ENCODE results near the gene SWAP70. TPM values are rescaled to one million over a fixed set of nuclear protein-coding genes. Genes with fewer than 3 reads are reported as not detected.

SWAP70 gene
- total and polyA plus RNA-seq, 2 of the 8 experiments (the other 6 are each of a cell fraction or from before 2014, with no cell fraction given), result 14.8 to 37.5 TPM

DNA sequence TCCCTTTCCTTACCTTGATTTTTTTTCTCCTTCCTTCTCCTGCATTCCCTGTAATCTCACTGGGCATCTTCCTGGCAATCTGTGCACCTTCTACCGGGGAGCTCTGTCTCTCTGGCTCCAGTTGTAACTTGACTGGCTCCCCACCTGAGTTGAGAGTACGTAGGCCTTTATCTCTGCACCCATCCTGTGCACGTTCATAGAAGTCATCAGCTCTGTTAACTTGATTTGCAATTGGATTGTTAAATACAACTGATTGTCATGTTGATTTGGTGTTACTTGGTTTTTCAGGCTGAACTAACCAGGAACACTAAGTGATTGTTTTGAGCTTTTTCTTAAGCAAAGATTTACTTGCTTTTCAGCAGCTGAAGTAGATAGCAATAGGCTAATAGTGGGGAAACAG, 11.8 kb downstream of the SWAP70 start (continued):
- TF ChIP-seq, protein P1, sequence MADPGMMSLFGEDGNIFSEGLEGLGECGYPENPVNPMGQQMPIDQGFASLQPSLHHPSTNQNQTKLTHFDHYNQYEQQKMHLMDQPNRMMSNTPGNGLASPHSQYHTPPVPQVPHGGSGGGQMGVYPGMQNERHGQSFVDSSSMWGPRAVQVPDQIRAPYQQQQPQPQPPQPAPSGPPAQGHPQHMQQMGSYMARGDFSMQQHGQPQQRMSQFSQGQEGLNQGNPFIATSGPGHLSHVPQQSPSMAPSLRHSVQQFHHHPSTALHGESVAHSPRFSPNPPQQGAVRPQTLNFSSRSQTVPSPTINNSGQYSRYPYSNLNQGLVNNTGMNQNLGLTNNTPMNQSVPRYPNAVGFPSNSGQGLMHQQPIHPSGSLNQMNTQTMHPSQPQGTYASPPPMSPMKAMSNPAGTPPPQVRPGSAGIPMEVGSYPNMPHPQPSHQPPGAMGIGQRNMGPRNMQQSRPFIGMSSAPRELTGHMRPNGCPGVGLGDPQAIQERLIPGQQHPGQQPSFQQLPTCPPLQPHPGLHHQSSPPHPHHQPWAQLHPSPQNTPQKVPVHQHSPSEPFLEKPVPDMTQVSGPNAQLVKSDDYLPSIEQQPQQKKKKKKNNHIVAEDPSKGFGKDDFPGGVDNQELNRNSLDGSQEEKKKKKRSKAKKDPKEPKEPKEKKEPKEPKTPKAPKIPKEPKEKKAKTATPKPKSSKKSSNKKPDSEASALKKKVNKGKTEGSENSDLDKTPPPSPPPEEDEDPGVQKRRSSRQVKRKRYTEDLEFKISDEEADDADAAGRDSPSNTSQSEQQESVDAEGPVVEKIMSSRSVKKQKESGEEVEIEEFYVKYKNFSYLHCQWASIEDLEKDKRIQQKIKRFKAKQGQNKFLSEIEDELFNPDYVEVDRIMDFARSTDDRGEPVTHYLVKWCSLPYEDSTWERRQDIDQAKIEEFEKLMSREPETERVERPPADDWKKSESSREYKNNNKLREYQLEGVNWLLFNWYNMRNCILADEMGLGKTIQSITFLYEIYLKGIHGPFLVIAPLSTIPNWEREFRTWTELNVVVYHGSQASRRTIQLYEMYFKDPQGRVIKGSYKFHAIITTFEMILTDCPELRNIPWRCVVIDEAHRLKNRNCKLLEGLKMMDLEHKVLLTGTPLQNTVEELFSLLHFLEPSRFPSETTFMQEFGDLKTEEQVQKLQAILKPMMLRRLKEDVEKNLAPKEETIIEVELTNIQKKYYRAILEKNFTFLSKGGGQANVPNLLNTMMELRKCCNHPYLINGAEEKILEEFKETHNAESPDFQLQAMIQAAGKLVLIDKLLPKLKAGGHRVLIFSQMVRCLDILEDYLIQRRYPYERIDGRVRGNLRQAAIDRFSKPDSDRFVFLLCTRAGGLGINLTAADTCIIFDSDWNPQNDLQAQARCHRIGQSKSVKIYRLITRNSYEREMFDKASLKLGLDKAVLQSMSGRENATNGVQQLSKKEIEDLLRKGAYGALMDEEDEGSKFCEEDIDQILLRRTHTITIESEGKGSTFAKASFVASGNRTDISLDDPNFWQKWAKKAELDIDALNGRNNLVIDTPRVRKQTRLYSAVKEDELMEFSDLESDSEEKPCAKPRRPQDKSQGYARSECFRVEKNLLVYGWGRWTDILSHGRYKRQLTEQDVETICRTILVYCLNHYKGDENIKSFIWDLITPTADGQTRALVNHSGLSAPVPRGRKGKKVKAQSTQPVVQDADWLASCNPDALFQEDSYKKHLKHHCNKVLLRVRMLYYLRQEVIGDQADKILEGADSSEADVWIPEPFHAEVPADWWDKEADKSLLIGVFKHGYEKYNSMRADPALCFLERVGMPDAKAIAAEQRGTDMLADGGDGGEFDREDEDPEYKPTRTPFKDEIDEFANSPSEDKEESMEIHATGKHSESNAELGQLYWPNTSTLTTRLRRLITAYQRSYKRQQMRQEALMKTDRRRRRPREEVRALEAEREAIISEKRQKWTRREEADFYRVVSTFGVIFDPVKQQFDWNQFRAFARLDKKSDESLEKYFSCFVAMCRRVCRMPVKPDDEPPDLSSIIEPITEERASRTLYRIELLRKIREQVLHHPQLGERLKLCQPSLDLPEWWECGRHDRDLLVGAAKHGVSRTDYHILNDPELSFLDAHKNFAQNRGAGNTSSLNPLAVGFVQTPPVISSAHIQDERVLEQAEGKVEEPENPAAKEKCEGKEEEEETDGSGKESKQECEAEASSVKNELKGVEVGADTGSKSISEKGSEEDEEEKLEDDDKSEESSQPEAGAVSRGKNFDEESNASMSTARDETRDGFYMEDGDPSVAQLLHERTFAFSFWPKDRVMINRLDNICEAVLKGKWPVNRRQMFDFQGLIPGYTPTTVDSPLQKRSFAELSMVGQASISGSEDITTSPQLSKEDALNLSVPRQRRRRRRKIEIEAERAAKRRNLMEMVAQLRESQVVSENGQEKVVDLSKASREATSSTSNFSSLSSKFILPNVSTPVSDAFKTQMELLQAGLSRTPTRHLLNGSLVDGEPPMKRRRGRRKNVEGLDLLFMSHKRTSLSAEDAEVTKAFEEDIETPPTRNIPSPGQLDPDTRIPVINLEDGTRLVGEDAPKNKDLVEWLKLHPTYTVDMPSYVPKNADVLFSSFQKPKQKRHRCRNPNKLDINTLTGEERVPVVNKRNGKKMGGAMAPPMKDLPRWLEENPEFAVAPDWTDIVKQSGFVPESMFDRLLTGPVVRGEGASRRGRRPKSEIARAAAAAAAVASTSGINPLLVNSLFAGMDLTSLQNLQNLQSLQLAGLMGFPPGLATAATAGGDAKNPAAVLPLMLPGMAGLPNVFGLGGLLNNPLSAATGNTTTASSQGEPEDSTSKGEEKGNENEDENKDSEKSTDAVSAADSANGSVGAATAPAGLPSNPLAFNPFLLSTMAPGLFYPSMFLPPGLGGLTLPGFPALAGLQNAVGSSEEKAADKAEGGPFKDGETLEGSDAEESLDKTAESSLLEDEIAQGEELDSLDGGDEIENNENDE (IDR thresholded peaks at IDR 0.05; ENCODE audit: insufficient replicate concordance, low read length), result peak; percentile 72
- TF ChIP-seq NANOG (IDR thresholded peaks at IDR 0.05; ENCODE audit: insufficient read depth, low read depth, low read length, poor library complexity, severe bottlenecking) (peak; percentile 65), ASH2L (IDR thresholded peaks at IDR 0.05; ENCODE audit: low read length) (peak; percentile 39), SIN3A (conservative IDR thresholded peaks at IDR 0.05 in 1 of 2, IDR thresholded peaks at IDR 0.05 in 1 of 2; ENCODE audit: low read depth in 1 of 2, low read length in 2 of 2) (no peak), RXRA (IDR thresholded peaks at IDR 0.05; ENCODE audit: insufficient read depth, low read depth, low read length) (no peak), POLR2A (IDR thresholded peaks at IDR 0.05; ENCODE audit: control extremely low read depth in 1 of 2, low read depth in 2 of 2, low read length in 2 of 2) (no peak; a peak in 1 of 3 replicates), SUZ12 (IDR thresholded peaks at IDR 0.05; ENCODE audit: low read length) (no peak), BACH1 (IDR thresholded peaks at IDR 0.05; ENCODE audit: low read length) (no peak), NRF1 (IDR thresholded peaks at IDR 0.05; ENCODE audit: low read depth, low read length) (no peak), SRF (IDR thresholded peaks at IDR 0.05; ENCODE audit: low read depth, low read length) (no peak)
